Stimulated activated CD8-positive, alpha-beta memory T cell treated with anti-CD3 and anti-CD28 coated beads, Interleukin-4, amount 100 ng/mL, for 24 hours (primary cell): ENCODE results near the gene TTBK1.
A peak's percentile ranks its signal among the peaks of the same experiment; 100 is the strongest.

Experiments
- DNase-seq: peaks from one replicate; pipeline ENCODE4 v3.0.0-alpha.2; 2020; ENCODE audit warnings: low read depth

The TTBK1 gene

DNA sequence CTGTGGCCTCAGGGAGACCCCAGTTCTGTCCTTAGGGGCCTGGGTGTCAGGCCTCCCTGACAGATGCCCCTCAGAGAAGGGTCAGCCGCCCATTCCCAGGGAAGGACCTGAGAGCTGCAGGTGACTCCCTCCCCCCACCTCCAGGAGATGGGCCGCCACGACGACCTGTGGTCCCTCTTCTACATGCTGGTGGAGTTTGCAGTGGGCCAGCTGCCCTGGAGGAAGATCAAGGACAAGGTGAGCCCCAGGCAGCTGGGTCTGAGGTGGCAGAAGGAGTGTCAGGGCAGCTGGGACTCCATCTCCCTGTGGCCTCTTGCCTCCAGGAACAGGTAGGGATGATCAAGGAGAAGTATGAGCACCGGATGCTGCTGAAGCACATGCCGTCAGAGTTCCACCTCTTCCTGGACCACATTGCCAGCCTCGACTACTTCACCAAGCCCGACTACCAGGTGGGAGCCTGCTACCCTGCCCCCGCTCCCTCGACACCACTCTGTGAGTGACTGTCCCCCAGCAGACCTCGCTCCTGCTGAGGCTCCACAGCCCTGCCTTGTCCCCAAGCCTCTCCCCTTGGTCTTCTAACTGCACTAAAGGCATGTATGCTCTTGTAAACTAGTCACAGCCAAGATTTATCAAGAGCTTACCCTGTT, 12.2 kb downstream of the TTBK1 start:
- DNase-seq: no peak

GRCh38 chr6:43256670-43257366, 13.5 kb downstream of the TTBK1 start:
- DNase-seq: no peak

- no peak for DNase-seq
These were observed 14.3 kb downstream of the TTBK1 start for GRCh38 chr6:43257367-43258145.

DNA sequence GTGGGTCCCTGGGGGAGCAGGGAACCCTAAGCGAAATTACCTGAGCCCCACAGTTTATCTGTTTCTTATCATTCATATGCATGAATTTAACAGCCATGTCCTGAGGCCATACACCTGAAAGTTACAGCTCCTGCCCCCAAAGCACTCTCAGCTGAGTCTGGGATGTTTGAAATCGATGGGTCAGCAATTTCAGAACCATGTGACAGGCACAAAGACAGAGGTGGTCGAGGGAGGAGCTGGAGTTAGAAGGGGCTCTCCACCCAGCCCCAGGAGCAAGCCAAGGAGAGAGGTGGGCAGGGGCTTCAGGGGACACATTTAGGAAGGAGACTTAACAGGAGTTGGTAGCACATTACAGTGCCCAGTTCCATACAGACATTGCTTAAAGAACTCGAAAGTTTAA, 14.9 kb downstream of the TTBK1 start:
- no peak for DNase-seq

- no peak for DNase-seq
These were observed 15.8 kb downstream of the TTBK1 start for GRCh38 chr6:43258807-43259686.

DNA sequence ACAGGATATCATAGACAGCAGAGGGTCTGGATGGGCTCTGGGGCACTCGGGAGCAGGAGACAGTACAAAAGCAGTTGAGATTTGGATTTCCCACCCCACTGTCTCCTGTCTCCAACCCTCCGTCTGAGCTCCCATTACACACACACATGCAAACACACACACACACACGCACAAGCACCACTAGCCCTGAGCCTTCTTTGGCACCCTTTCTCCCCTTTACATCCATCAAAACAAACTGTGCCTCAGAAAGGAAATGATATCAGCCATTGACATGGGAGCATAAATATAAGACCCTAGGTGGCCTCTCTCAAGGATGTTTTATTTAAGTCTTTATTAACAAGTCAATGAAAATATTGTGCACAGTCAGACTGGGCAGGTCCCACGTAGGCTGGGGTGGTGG, 17.5 kb downstream of the TTBK1 start:
- DNase-seq: no peak

GRCh38 chr6:43261198-43261597, 17.9 kb downstream of the TTBK1 start:
- DNase-seq: no peak

GRCh38 chr6:43262000-43262779, 18.9 kb downstream of the TTBK1 start:
- no peak for DNase-seq

GRCh38 chr6:43262780-43263313, 19.6 kb downstream of the TTBK1 start:
- no peak for DNase-seq

DNA sequence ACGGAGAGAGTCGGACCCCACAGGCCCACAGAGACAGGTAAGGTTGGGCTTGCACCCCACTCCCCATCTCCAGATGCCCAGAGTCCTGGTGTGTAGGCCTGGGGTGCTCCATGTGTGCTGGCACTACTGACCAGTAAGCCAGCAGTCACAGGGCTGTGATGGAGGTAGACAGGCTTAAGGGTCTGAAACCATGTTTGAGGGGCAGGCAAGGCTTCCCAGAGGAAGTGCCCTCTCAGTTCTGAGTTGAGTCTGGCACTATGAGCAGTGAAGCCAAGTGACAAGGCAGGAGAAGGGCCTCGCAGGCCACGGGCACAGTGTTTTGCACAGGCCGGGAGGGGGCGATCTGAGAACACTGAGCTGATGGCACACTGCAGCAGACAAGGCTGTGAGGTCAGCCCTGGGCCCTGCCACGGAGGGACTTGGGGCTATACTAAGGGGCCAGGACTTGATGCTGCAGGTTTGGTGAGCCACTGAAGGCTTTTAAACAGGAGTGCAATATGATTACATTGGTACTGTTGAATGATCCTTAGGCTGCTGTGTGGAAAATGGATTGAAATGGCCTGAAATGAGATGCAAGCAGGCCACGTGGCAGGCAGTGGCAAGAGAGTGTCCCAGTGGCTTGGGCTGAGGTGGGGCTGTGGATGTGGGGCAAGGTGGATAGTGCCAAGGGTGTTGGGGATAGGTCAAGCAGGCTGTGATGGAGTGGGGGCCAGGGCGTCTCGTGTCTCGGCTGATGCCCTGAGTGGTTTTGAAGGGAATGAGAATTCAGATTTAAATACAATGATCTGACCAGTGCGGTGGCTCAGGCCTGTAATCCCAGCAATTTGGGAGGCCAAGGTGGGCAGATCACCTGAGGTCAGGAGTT, 20.3 kb downstream of the TTBK1 start:
- DNase-seq: peak; percentile 61

- no peak for DNase-seq
These were observed 21.4 kb downstream of the TTBK1 start for GRCh38 chr6:43264599-43265145.

- no peak for DNase-seq
These were observed 22.3 kb downstream of the TTBK1 start for GRCh38 chr6:43265564-43265963.

DNA sequence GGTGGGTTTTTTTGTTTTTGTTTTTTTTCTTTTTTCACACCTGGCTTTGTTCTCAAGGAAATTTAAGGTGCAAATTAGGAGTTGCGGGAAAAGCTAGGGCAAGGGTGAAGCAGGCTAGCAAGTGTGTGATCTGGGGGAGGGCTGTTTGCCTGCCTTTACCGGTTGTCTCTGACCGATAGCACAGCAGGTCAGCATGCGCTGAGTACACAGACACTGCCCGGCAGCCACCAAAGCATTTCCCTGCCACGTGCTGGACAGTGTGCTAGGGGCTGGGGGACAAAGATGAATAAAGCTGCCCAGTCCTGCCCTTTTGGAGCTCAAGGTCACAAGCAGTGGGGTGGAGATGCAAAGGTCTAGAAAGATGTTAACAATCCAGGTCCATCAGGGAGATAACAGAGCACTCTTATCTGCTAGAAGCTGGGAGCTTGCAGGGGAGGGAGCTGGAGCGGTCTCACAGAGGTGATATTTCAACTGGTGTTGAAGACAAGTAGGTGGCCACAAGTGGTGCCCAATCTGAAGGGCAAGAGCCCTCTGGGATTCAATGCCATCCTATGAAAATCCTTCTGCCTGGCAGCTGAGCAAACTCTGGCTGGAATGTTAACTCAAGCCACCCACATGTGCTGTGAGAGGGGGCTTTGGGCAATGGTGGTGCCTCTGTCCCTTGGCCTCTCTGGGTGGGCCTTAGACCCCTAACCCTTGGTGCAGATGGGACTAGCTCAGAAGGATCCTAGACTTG, 24.5 kb downstream of the TTBK1 start:
- DNase-seq: no peak

GRCh38 chr6:43268355-43268700, 25.0 kb downstream of the TTBK1 start:
- DNase-seq: no peak

DNA sequence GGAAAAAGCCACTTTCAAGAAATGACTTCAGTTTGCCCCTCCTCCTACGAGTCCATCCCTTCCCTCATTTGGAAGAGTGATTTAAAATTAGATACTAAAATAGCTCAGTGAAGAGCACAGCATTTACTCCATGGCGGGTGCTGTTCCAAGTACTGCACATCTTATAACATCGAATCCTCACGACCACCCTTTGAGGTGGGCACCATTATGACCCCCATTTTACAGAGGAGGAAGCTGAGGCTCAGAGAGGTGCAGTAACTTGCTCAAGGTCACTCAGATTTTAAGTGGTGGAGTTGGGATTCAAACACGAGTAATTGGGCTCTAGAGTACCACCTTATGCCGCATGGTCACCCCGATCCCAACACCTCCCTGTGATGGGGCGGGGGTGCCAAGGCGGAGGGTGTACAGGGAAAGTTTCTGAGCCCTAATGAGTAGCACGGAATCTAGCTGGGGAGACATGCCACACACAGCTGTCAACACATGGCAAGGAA, 25.5 kb downstream of the TTBK1 start:
- DNase-seq: no peak

- peak; percentile 39 for DNase-seq
These were observed 26.2 kb downstream of the TTBK1 start for GRCh38 chr6:43269273-43270007.

DNA sequence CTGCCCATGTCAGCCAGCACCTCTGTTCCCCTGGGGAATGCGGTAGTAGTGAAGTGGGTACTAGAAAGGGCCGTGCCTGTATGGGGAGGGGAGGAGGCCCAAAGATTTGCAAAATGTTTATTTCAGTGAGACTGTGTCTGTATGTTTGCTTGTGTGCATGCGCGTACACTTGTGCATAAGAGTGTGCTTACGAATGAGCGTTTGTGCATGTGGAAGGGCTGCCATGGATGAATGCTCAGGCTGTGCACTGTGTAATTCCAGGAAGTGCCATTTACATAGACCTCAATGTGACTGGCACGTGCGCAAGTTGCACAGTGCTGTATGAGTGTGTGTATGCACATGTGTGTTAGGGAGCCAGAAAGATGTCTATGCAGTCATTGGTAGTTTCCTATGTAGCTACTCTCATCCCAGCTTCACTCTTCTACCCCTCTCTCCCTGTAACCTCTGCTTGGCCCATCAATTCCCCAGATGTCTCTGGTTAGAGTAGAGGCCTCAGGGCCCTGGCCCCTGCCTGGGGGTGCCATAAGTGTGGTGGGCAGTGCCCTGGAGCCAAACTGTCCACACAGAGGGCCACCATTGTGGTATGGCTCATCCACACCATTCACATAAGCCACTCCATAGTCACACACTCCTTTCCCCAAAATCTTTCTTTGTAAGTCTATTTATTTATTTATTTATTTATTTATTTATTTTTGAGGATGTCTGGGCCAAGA, 28.0 kb downstream of the TTBK1 start:
- no peak for DNase-seq

DNA sequence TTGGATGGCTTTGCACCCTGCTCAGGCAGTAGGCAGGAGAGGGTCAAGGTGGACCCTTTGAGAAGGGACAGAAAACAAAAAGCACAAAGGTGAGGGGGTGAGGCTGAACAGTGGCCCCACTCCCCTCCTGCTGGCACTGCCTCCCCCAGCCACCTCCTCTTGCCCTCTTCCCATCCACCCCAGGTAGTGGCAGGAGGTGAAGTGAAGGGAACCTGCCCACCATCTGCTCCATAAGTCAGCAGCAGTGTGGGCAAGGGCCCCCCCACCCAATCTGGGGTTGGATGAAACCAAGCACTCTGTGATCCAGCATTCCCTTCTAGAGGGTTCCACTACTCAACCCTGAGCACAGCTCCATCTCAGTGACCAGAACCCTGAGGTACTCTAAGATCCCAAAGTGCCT, 28.7 kb downstream of the TTBK1 start:
- no peak for DNase-seq
